ENCODE data around the gene NCF4. TPM values are rescaled to one million over a fixed set of nuclear protein-coding genes. Genes with fewer than 3 reads are reported as not detected.
A peak's percentile ranks its signal among the peaks of the same experiment; 100 is the strongest.

NCF4 gene
- total RNA-seq, 2 donors from 2014 or later = 24.2 to 53.1 TPM

DNA sequence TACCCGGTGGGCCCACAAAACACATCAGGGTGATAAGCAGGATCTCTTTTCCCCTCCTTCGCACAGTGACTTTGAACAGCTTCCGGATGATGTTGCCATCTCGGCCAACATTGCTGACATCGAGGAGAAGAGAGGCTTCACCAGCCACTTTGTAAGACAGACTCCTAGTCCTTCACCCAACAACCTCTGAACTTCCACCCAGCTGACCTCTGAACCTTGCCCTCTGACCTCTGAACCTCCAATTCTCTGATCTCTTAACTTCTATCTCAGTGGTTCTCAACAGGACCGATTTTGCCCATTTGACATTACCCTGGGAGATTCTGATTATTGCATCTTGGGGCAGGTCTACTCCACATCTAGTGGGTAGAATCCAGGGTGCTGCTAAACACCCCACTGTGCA, 3.2 kb downstream of the NCF4 start:
- Mint-ChIP-seq H3K4me1 (ENCODE audit: low read depth in 2 of 2) (peaks cover 49 to 70% of the 10 kb centered on the region in 2 donors), H3K27ac (peak overlapping the region in 1 of 2 donors; percentile 96), H3K36me3 (peaks cover 14% of the 10 kb centered on the region), H3K9me3 (no peaks in the 10 kb centered on the region), H3K4me3 (peak overlapping the region; percentile 4), H3K27me3 (peaks cover 0 to 6% of the 10 kb centered on the region in 2 donors)
- ATAC-seq (no peak), DNase-seq (ENCODE audit: low spot score) (no peak)

DNA sequence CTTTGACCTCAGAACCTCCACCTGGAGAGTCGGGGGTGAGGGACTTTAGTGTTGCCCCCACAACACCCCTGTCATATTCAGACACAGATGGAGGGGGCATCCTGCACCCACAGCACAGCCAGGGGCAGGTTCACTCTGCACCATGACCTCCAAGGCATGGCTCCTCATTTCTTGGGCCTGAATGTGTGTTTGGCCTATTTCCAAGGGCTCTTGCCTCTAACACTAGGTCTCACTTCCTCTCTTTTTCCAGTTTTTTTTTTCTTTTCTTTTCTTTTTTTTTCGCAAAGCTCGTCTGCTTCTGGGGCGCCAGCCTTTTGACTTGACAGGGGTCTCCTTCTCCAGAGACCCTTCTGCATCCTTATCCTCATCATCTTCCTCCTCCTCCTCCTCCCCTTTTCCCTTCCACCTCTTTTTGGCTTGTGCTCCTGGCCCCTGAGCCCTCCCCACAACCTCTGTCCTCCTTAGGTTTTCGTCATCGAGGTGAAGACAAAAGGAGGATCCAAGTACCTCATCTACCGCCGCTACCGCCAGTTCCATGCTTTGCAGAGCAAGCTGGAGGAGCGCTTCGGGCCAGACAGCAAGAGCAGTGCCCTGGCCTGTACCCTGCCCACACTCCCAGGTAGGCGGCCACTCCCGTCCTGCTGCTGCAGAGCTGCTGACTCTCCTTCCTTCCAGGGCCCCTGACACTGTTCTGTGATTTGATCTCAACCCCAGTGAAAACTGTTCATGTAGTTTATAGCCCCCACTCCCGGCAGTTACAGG, 3.8 kb downstream of the NCF4 start:
- DNase-seq (ENCODE audit: low spot score) (peak; percentile 42), ATAC-seq (no peak)
- peak overlapping the region; percentile 76 to 96 for H3K27ac Mint-ChIP-seq
- peaks cover 0 to 6% of the 10 kb centered on the region in 2 donors for H3K27me3 Mint-ChIP-seq
- no peaks in the 10 kb centered on the region for H3K9me3 Mint-ChIP-seq
- H3K4me1 Mint-ChIP-seq (ENCODE audit: low read depth in 2 of 2) = peaks cover 47 to 63% of the 10 kb centered on the region in 2 donors
- H3K36me3 Mint-ChIP-seq = peaks cover 14% of the 10 kb centered on the region
- H3K4me3 Mint-ChIP-seq = peak overlapping the region; percentile 68

DNA sequence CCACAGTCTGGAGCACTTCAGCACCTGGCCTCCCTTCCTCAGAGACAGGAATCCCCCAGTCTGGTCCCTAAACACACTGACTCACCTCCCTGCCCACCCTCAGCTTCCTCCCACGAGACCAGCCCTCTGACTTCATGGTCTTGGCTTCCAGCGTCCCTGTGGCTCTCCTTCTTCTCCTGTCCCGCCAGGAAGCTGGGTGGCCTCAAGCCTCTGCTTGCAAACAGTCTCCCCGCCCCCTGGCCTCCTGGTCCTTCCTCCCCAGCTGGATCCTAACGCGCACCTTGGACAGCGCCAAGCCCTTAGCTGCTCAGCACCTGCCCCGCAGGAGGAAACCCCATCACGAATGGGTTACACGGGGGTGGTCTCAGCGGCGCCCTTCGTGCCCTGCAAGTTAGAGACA, 4.5 kb downstream of the NCF4 start:
- Mint-ChIP-seq H3K4me3 (peak overlapping the region; percentile 68), H3K36me3 (peaks cover 14% of the 10 kb centered on the region), H3K9me3 (no peaks in the 10 kb centered on the region), H3K27ac (peak overlapping the region; percentile 76 to 96), H3K27me3 (peaks cover 0 to 6% of the 10 kb centered on the region in 2 donors), H3K4me1 (ENCODE audit: low read depth in 2 of 2) (peaks cover 40 to 56% of the 10 kb centered on the region in 2 donors)
- DNase-seq (ENCODE audit: low spot score) (no peak), ATAC-seq (no peak)

DNA sequence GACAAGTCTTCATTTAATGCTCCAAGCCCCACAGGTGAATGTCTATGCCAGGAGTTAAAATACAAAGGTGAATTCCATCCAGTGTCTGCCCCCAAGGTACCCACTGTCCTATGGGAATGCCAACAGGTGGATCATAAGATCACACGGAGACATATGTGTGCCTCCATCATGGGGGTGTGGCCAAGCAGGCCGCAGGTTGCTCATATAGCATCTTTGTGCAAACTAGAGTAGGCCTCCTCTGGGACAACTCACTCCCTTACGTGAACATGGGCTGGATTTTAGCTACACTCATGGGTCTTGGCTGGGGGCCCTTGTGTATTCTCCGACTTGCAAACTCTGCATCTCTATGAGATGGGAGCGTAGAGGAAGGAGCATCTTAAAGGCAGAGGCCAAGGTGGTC, 6.9 kb downstream of the NCF4 start:
- no peaks in the 10 kb centered on the region for H3K9me3 Mint-ChIP-seq
- no peak for ATAC-seq
- DNase-seq (ENCODE audit: low spot score) = peak; percentile 29
- H3K36me3 Mint-ChIP-seq = peaks cover 20% of the 10 kb centered on the region
- H3K4me1 Mint-ChIP-seq (ENCODE audit: low read depth in 2 of 2) = peaks cover 30 to 58% of the 10 kb centered on the region in 2 donors
- H3K4me3 Mint-ChIP-seq = no peak overlapping the region
- peaks cover 0 to 6% of the 10 kb centered on the region in 2 donors for H3K27me3 Mint-ChIP-seq
- H3K27ac Mint-ChIP-seq = peak overlapping the region; percentile 15 to 62

DNA sequence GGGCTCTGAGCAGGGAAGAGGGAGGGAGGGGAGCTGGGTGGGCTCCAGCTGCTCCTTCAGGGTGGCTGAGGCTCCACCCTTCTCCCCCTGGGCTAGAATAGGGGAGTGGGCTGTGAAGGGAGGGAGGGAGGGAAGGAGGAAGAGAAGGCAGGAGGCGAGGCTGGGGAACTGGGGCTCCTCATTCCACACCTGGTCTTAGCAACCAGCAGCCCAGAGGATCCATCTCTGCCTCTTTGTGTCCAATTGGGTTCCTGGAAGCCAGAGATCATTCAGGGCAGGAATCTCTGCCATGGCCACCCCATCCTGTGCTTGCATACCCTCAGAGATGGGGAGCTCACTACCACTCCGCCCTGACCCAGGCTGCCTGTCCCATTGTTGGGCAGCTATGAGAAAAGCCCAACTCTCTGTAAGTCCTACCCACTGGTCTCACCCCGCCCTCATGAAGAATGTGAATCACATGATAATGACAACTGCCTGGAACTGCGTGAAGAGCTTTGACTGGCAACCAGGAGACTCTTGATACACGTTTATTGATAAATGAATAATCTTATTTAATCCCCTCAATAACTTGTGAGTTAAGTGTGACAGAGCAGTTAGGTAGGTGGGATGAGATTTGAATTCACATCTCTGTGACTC, 7.9 kb downstream of the NCF4 start:
- no peak overlapping the region for H3K4me3 Mint-ChIP-seq
- H3K27me3 Mint-ChIP-seq = peaks cover 0 to 6% of the 10 kb centered on the region in 2 donors
- ATAC-seq (no peak), DNase-seq (ENCODE audit: low spot score) (no peak)
- H3K4me1 Mint-ChIP-seq (ENCODE audit: low read depth in 2 of 2) = peaks cover 40 to 62% of the 10 kb centered on the region in 2 donors
- H3K36me3 Mint-ChIP-seq = peaks cover 27% of the 10 kb centered on the region
- H3K9me3 Mint-ChIP-seq = no peaks in the 10 kb centered on the region
- H3K27ac Mint-ChIP-seq = peak overlapping the region; percentile 15 to 62

DNA sequence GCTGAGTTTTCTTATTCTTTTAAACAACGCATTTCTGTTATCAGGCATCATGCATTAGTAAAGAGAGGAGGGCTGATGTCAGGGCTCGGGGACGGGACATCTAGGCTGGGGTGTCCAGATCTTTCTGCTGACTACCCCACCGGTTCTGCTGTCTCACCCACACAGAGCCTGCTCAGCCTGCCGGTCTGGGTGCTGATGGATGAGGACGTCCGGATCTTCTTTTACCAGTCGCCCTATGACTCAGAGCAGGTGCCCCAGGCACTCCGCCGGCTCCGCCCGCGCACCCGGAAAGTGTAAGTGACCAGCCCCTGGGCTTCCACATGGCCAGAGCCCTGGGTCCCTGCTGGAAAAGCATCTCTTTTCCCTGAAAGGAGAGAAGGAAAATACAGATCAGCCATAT, 9.4 kb downstream of the NCF4 start:
- DNase-seq (ENCODE audit: low spot score) (peak; percentile 40), ATAC-seq (no peak)
- peaks cover 0 to 2% of the 10 kb centered on the region in 2 donors for H3K27me3 Mint-ChIP-seq
- H3K27ac Mint-ChIP-seq = peak overlapping the region; percentile 93 to 96
- H3K4me1 Mint-ChIP-seq (ENCODE audit: low read depth in 2 of 2) = peaks cover 38 to 56% of the 10 kb centered on the region in 2 donors
- H3K36me3 Mint-ChIP-seq = peaks cover 27% of the 10 kb centered on the region
- no peak overlapping the region for H3K4me3 Mint-ChIP-seq
- no peaks in the 10 kb centered on the region for H3K9me3 Mint-ChIP-seq

DNA sequence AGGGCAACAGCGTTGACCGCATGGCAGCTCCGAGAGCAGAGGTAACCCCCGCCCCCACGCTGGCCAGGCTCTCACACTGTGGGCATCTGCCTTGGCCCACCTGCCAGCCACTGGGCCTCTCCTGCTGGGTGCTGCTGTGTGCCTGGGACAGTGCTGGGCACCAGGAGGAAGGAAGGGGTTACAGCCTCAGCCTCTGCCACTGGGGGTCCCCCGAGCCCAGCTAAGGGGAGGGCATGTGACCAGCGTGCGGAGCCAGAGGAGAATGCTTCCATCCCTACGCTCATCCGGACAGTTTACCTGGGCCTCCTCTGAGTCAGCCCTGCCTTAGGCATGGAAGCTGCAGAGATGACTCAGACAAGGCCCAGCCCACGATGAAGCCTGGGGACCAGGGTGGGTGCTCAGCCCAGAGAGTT, 10.9 kb downstream of the NCF4 start:
- H3K9me3 Mint-ChIP-seq = no peaks in the 10 kb centered on the region
- peaks cover 28 to 45% of the 10 kb centered on the region in 2 donors for H3K4me1 Mint-ChIP-seq (ENCODE audit: low read depth in 2 of 2)
- H3K36me3 Mint-ChIP-seq = peaks cover 20% of the 10 kb centered on the region
- DNase-seq (ENCODE audit: low spot score) = peak; percentile 55
- ATAC-seq = no peak
- H3K27ac Mint-ChIP-seq = peak overlapping the region; percentile 93 to 96
- H3K27me3 Mint-ChIP-seq = peaks cover 0 to 2% of the 10 kb centered on the region in 2 donors
- H3K4me3 Mint-ChIP-seq = no peak overlapping the region

DNA sequence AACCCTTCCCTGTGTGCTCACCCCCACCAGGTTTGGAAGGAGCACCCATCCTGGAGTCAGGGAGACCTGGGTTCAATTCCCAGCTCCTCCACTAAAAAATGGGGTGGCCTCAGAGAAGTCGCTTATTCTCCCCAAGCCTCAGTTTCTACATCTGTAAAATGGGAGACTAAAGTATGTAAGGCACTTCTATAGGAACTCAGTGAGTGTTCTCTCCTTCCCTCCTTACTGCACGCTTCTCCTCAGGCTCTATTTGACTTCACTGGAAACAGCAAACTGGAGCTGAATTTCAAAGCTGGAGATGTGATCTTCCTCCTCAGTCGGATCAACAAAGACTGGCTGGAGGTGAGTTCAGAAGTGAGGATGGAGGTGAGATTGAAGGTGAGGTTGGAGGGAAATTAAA, 11.3 kb downstream of the NCF4 start:
- Mint-ChIP-seq H3K4me3 (peak overlapping the region; percentile 50), H3K27me3 (no peaks in the 10 kb centered on the region), H3K9me3 (no peaks in the 10 kb centered on the region), H3K27ac (peak overlapping the region; percentile 93 to 96), H3K4me1 (ENCODE audit: low read depth in 2 of 2) (peaks cover 28 to 45% of the 10 kb centered on the region in 2 donors), H3K36me3 (peaks cover 21% of the 10 kb centered on the region)
- ATAC-seq (no peak), DNase-seq (ENCODE audit: low spot score) (no peak)

DNA sequence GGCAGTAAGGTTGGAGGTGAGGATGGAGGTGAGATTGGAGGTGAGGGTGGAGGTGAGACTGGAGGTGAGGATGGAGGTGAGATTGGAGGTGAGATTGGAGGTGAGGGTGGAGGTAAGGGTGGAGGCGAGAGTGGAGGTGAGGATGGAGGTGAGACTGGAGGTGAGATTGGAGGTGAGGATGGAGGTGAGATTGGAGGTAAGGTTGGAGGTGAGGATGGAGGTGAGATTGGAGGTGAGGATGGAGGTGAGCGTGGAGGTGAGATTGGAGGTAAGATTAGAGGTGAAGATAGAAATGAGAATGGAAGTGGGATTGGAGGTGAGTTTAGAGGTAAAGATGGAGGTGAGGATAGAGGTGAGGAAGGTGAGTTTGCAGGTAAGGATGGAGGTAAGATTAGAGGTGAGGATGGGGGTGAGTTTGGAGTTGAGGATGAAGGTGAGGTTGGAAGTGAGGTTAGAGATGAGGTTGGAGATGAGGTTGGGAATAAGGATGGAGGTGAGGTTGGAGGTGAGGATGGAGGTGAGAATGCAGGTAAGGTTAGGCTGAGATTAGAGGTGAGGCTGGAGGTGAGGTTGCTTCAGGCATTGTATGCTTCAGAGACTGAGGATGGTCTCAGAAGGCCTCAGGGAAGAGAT, 12.2 kb downstream of the NCF4 start:
- Mint-ChIP-seq H3K27me3 (no peaks in the 10 kb centered on the region), H3K36me3 (peaks cover 23% of the 10 kb centered on the region), H3K4me1 (ENCODE audit: low read depth in 2 of 2) (peaks cover 28 to 44% of the 10 kb centered on the region in 2 donors), H3K27ac (peak overlapping the region; percentile 93 to 96), H3K4me3 (peak overlapping the region; percentile 80), H3K9me3 (no peaks in the 10 kb centered on the region)
- DNase-seq (ENCODE audit: low spot score) = no peak
- no peak for ATAC-seq

DNA sequence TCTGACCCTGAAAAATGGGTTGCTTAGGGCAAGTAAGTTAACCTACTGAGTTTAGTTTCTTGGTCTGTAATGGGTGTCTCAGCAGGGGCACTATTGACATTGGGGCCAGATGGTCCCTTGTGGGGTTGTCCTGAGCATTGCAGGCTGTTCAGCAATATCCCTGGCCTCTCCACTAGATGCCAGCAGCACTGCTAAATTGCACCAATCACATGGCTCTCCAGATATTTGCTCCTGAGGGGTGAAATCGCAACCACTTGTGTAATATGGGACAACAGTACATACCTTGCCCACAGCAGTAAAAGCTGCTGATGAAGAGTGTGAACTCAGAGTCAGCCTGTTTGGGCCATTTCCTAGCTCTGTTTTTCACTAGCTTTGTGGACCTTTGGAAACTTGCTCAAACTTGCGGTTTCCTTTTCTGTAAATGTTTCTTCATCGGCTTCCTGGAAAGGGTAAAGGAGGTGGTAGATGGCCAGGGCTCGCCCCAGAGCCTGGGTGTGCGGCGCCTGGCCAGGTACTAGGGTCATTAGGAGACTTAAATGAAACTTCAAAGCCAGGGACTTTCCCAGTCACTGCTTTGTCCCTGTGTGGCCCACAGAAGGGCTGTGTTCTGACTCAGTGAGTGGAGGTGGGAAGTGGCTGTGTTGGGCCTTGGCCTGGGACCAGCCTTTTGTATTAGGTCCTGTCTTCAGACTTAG, 13.0 kb downstream of the NCF4 start:
- Mint-ChIP-seq H3K36me3 (peaks cover 23% of the 10 kb centered on the region), H3K27me3 (no peaks in the 10 kb centered on the region), H3K4me3 (peak overlapping the region; percentile 80), H3K4me1 (ENCODE audit: low read depth in 2 of 2) (peaks cover 25 to 39% of the 10 kb centered on the region in 2 donors), H3K27ac (peak overlapping the region; percentile 93 to 96), H3K9me3 (no peaks in the 10 kb centered on the region)
- ATAC-seq (peak; percentile 97 to 98), DNase-seq (ENCODE audit: low spot score) (peak; percentile 90)

DNA sequence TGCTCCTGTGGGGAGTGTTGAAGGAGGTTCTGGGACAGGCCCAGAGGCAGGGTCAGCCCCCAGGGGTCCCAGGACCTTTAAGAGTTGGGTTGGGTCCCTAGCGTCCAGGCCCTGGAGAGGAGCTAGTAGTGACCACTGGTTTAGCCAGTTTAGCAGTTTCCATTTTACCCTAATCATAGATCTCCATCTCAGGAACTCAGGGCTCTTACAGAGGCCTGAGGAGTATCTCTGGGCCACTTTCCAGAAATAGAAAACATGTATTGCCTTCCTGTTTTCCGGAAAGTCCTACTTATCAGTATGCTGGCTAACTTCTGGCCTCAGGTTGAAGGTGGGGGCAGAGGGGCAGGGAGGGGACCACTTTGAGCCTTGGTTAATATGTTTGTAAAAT, 13.5 kb downstream of the NCF4 start:
- DNase-seq (ENCODE audit: low spot score) = peak; percentile 38
- Mint-ChIP-seq H3K27ac (peak overlapping the region; percentile 93 to 96), H3K4me3 (peak overlapping the region; percentile 80), H3K27me3 (no peaks in the 10 kb centered on the region), H3K36me3 (peaks cover 28% of the 10 kb centered on the region), H3K9me3 (no peaks in the 10 kb centered on the region), H3K4me1 (ENCODE audit: low read depth in 2 of 2) (peaks cover 25 to 40% of the 10 kb centered on the region in 2 donors)
- ATAC-seq = no peak

DNA sequence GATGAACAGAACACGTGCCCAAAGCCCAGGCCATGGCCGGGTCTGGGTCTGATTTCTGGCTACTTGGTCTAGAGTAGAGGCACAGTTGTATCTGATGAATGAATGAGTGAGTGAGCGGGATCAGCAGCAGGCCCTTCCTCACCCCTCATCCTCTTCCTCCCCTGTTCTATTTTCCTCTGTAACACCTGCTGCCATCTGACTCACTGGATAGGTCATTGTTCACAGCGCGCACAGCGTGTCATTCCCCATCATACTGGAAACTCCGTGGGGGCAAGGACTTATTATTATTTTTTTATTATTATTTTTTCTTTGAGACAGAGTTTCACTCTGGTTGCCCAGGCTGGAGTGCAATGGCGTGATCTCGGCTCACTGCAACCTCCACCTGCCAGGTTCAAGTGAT, 13.9 kb downstream of the NCF4 start:
- Mint-ChIP-seq H3K27ac (peak overlapping the region; percentile 93 to 96), H3K4me3 (peak overlapping the region; percentile 54), H3K27me3 (no peaks in the 10 kb centered on the region), H3K4me1 (ENCODE audit: low read depth in 2 of 2) (peaks cover 25 to 44% of the 10 kb centered on the region in 2 donors), H3K36me3 (peaks cover 32% of the 10 kb centered on the region), H3K9me3 (no peaks in the 10 kb centered on the region)
- DNase-seq (ENCODE audit: low spot score) (peak; percentile 1), ATAC-seq (no peak)

DNA sequence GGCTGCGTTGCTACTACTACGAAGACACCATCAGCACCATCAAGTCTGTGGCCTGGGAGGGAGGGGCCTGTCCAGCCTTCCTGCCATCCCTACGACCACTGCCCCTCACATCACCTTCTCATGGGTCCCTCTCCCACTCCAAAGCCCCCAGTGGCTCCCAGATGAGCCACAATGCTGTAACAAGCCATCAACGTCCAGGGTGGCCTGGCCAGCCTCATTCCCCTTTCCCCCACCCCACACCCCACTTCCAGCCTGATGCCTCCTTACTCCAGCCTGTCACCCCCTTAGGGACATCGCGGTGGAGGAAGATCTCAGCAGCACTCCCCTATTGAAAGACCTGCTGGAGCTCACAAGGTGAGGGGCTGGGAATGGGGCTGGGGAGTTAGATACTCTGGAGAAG, 14.9 kb downstream of the NCF4 start:
- DNase-seq (ENCODE audit: low spot score) = peak; percentile 38
- ATAC-seq = no peak
- Mint-ChIP-seq H3K27me3 (peaks cover 0 to 2% of the 10 kb centered on the region in 2 donors), H3K4me3 (no peak overlapping the region), H3K27ac (peak overlapping the region; percentile 93 to 96), H3K9me3 (peaks cover 6% of the 10 kb centered on the region), H3K4me1 (ENCODE audit: low read depth in 2 of 2) (peaks cover 25 to 53% of the 10 kb centered on the region in 2 donors), H3K36me3 (peaks cover 42% of the 10 kb centered on the region)

Data from natural killer cell treated with Interleukin-12 subunit alpha and Interleukin-12 subunit beta and Interleukin-15 and Interleukin-18, amount 100 ng/mL, for 72 hours (primary cell).